Testis (tissue), 3 donors: Measurements from ENCODE around the gene DROSHA. TPM values are rescaled to one million over a fixed set of nuclear protein-coding genes. Genes with fewer than 3 reads are reported as not detected.

ENCODE experiments used
- DNase-seq: peaks from one replicate; pipeline ENCODE4 v3.0.0-alpha.2; 2019
- H3K27ac ChIP-seq, 2 donors: fragments of 200-600 bp; sonication (generic); one replicate each; pipeline ENCODE4 v1.5.1; 2019
- H3K27me3 ChIP-seq: fragments of 200-600 bp; sonication (generic); one replicate; pipeline ENCODE4 v1.5.1; 2019
- H3K36me3 ChIP-seq: fragments of 200-600 bp; sonication (generic); one replicate; pipeline ENCODE4 v1.5.1; 2017; ENCODE audit warnings: low read depth; ENCODE audit errors: missing control alignments
- H3K4me1 ChIP-seq: fragments of 200-600 bp; sonication (generic); one replicate; pipeline ENCODE4 v1.5.1; 2019
- H3K4me3 ChIP-seq, 2 donors: fragments of 200-600 bp; sonication (generic); one replicate each; pipeline ENCODE4 v1.5.1; 2017 to 2019
- H3K9me3 ChIP-seq: fragments of 200-600 bp; sonication (generic); one replicate; pipeline ENCODE4 v1.5.1; 2017
- POLR2A ChIP-seq: fragments of 450-650 bp; IDR thresholded peaks from one replicate; pipeline ENCODE4 v1.6.1; 2017; ENCODE audit warnings: antibody characterized with exemption, mild to moderate bottlenecking, moderate library complexity
- WGBS, 2 donors: methylation state at CpG; one replicate each; pipeline ENCODE4 v1.1.5; 2018; 5-methylcytosine and 5-hydroxymethylcytosine counted together
- intact Hi-C: fragments of 100-400 bp; cut with DNase I; formaldehyde crosslinking; loops from one replicate; pipeline ENCODE4 v1.15.1; 2023; ENCODE audit warnings: low total_unique reads
- polyA plus RNA-seq: library from polyadenylated mRNA; stranded (reverse); fragments of 350-450 nt; fragmentation: Illumina TruSeq; extraction: RNeasy Lipid Tissue Mini Kit (QIAGEN cat#74804); gene quantifications from one replicate; pipeline ENCODE4 v1.2.3, GENCODE V29; 2014; ENCODE audit warnings: low read depth, low replicate concordance; ENCODE audit not compliant: insufficient read depth
- total RNA-seq, 2 donors: library from RNA; depleted of rRNA; stranded (reverse); fragments of >200 nt; gene quantifications; one replicate each; pipeline ENCODE4 v1.2.3, GENCODE V29; 2016
- TF ChIP-seq, protein P1 (sequence below), 3 experiments: fragments of 450-650 bp in 2 of 3; fragments of 200-600 bp in 1 of 3; sonication (generic) in 1 of 3; IDR thresholded peaks; one replicate each; pipeline ENCODE4 v1.5.1; 2016 to 2019; ENCODE audit warnings: antibody characterized with exemption in 3 of 3, mild to moderate bottlenecking in 2 of 3, moderate library complexity in 1 of 3

DROSHA gene
- total and polyA plus RNA-seq, 3 donors from 2014 or later, result 23.3 to 79.6 (median 50.4) TPM

DNA sequence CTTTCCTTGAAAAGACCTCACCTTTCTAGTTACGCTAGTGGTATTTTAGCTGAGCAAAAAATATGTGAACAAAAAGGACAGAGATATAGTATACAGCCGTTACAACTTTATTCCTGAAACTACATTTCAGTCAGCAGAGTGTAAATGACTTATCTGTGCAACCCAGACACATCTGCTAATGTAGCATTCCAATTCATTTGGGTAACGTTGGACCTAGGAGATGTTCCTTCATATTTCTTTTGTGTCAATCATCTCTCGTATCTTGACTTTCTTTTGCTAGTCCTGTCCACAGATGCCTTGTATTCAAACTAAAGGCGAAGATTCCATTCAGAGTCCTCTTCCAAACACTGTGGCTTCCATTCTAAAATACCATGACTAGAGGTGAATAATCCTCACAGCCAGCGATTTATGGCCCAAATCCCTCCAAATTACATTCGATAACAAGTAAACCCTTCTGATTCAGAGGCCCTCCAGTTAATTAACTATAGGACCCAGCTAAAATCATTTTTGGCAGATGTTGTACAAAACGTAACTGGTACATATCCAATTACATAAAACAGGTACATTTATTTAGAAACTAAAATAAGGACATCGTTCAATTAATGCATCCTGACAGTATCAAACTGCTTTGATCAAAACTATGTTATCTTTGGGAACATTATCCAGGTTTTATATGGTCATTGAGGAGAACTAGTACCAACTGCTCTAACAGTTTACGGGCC is 155.7 kb downstream of the DROSHA start:
- no peak overlapping the region for H3K27ac ChIP-seq
- no peak for TF ChIP-seq POLR2A
- TF ChIP-seq, protein P1, sequence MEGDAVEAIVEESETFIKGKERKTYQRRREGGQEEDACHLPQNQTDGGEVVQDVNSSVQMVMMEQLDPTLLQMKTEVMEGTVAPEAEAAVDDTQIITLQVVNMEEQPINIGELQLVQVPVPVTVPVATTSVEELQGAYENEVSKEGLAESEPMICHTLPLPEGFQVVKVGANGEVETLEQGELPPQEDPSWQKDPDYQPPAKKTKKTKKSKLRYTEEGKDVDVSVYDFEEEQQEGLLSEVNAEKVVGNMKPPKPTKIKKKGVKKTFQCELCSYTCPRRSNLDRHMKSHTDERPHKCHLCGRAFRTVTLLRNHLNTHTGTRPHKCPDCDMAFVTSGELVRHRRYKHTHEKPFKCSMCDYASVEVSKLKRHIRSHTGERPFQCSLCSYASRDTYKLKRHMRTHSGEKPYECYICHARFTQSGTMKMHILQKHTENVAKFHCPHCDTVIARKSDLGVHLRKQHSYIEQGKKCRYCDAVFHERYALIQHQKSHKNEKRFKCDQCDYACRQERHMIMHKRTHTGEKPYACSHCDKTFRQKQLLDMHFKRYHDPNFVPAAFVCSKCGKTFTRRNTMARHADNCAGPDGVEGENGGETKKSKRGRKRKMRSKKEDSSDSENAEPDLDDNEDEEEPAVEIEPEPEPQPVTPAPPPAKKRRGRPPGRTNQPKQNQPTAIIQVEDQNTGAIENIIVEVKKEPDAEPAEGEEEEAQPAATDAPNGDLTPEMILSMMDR (IDR thresholded peaks at IDR 0.05), result no peak
- H3K27me3 ChIP-seq, result no peaks in the 10 kb centered on the region
- no peaks in the 10 kb centered on the region for H3K4me1 ChIP-seq
- no peaks in the 10 kb centered on the region for H3K36me3 ChIP-seq
- intact Hi-C loops, result no loop called here
- WGBS, 2 donors, result 86 to 90% methylated on average over 10 of the region's 10 CpGs
- H3K4me3 ChIP-seq, result no peak overlapping the region
- H3K9me3 ChIP-seq, result no peaks in the 10 kb centered on the region
- no peak for DNase-seq

GRCh38 chr5:31372124-31372523 is 159.8 kb downstream of the DROSHA start:
- Histone ChIP-seq H3K36me3 (no peaks in the 10 kb centered on the region), H3K4me1 (no peaks in the 10 kb centered on the region), H3K27me3 (no peaks in the 10 kb centered on the region), H3K27ac (no peak overlapping the region), H3K4me3 (no peak overlapping the region), H3K9me3 (no peaks in the 10 kb centered on the region)
- no peak for DNase-seq
- intact Hi-C loops, result no loop called here
- TF ChIP-seq POLR2A, result no peak
- TF ChIP-seq, protein P1 (IDR thresholded peaks at IDR 0.05), result no peak
- 42 to 54% methylated on average over 1 of the region's 1 CpG for WGBS, 2 donors

- no peak overlapping the region for H3K27ac ChIP-seq
- TF ChIP-seq POLR2A, result no peak
- TF ChIP-seq, protein P1 (IDR thresholded peaks at IDR 0.05), result no peak
- H3K36me3 ChIP-seq, result no peaks in the 10 kb centered on the region
- H3K27me3 ChIP-seq, result no peaks in the 10 kb centered on the region
- no peak overlapping the region for H3K4me3 ChIP-seq
- H3K4me1 ChIP-seq, result no peaks in the 10 kb centered on the region
- WGBS, 2 donors, result 64 to 70% methylated on average over 5 of the region's 5 CpGs
- no peak for DNase-seq
- no peaks in the 10 kb centered on the region for H3K9me3 ChIP-seq
- intact Hi-C loops, result no loop called here
Observed at GRCh38 chr5:31366941-31367340, 165.0 kb downstream of the DROSHA start.

DNA sequence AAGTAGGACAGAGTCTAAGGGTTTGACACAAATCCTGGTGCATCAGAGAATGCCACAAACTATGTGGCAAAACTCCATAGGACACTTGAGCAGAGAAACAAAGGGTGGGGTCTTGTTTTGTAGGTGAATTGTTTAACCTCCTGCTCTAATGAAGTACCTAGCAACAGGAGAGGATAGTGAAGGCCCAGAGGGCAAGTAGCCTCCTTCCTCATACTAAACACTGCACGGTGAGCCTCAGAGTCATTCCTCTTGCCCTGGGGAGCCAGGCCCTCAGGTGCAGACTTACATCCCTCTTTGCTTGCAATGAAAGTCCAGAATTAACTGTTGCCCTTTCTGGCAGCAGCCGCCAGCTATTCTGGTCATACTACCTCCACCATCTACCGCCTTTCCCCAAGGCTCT is 166.1 kb downstream of the DROSHA start:
- intact Hi-C loops, result no loop called here
- no peaks in the 10 kb centered on the region for H3K9me3 ChIP-seq
- H3K36me3 ChIP-seq, result no peaks in the 10 kb centered on the region
- no peaks in the 10 kb centered on the region for H3K4me1 ChIP-seq
- H3K27ac ChIP-seq, result no peak overlapping the region
- WGBS, 2 donors, result 95 to 97% methylated on average over 3 of the region's 3 CpGs
- H3K27me3 ChIP-seq, result no peaks in the 10 kb centered on the region
- H3K4me3 ChIP-seq, result no peak overlapping the region
- TF ChIP-seq POLR2A, result no peak
- DNase-seq, result no peak

- intact Hi-C loops, result no loop called here
- TF ChIP-seq POLR2A, result no peak
- TF ChIP-seq, protein P1 (IDR thresholded peaks at IDR 0.05), result no peak
- no peaks in the 10 kb centered on the region for H3K36me3 ChIP-seq
- 86 to 88% methylated on average over 2 of the region's 2 CpGs for WGBS, 2 donors
- no peak for DNase-seq
- H3K27me3 ChIP-seq, result no peaks in the 10 kb centered on the region
- H3K4me3 ChIP-seq, result no peak overlapping the region
- H3K4me1 ChIP-seq, result no peaks in the 10 kb centered on the region
- H3K9me3 ChIP-seq, result no peaks in the 10 kb centered on the region
- H3K27ac ChIP-seq, result no peak overlapping the region
Observed at GRCh38 chr5:31364881-31365636, 166.8 kb downstream of the DROSHA start.
